ENCODE measurements around the gene SLC6A3. TPM values are rescaled to one million over a fixed set of nuclear protein-coding genes. Genes with fewer than 3 reads are reported as not detected.

Gene SLC6A3
- total RNA-seq, 1 experiment from 2014 or later, result 0.05 TPM

DNA sequence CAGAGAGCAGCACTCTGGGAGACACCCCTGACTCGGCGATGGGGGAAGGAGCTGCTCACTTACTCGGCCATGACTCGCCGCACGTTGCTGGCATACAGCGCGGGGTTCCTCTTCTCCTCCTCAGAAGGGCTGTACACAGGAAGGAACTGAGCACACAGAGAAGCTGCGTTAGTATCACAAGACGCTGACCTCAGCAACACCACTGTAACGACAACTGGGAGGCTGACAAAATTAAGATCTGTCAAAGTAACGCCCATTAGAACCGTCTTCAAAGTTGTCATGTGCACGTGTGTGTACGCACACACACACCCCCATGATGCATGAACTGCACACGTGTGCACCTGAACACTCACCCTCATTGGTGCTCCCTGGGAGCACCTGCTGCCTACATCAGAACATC is 32.1 kb upstream of the SLC6A3 start:
- ChIA-PET POLR2A (no interaction called here), CTCF (no interaction called here)
- TF ChIP-seq, protein P1, sequence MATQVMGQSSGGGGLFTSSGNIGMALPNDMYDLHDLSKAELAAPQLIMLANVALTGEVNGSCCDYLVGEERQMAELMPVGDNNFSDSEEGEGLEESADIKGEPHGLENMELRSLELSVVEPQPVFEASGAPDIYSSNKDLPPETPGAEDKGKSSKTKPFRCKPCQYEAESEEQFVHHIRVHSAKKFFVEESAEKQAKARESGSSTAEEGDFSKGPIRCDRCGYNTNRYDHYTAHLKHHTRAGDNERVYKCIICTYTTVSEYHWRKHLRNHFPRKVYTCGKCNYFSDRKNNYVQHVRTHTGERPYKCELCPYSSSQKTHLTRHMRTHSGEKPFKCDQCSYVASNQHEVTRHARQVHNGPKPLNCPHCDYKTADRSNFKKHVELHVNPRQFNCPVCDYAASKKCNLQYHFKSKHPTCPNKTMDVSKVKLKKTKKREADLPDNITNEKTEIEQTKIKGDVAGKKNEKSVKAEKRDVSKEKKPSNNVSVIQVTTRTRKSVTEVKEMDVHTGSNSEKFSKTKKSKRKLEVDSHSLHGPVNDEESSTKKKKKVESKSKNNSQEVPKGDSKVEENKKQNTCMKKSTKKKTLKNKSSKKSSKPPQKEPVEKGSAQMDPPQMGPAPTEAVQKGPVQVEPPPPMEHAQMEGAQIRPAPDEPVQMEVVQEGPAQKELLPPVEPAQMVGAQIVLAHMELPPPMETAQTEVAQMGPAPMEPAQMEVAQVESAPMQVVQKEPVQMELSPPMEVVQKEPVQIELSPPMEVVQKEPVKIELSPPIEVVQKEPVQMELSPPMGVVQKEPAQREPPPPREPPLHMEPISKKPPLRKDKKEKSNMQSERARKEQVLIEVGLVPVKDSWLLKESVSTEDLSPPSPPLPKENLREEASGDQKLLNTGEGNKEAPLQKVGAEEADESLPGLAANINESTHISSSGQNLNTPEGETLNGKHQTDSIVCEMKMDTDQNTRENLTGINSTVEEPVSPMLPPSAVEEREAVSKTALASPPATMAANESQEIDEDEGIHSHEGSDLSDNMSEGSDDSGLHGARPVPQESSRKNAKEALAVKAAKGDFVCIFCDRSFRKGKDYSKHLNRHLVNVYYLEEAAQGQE (IDR thresholded peaks at IDR 0.05; ENCODE audit: insufficient read depth in 1 of 2, low read depth in 2 of 2, low read length in 1 of 2), result no peak
- Histone ChIP-seq H3K27me3 (ENCODE audit: control insufficient read depth, insufficient read depth, low read length) (no peaks in the 10 kb centered on the region), H3K36me3 (ENCODE audit: control insufficient read depth, insufficient read depth, low read length) (no peaks in the 10 kb centered on the region), H3K4me1 (ENCODE audit: control insufficient read depth, insufficient read depth, low read length) (no peaks in the 10 kb centered on the region), H3K9me3 (ENCODE audit: control insufficient read depth, insufficient read depth, low read depth, low read length) (no peaks in the 10 kb centered on the region), H3K27ac (ENCODE audit: low read length) (no peak overlapping the region), H3K4me3 (ENCODE audit: low read depth in 2 of 2, low read length in 2 of 2) (no peak overlapping the region)
- BruUV-seq (replicated peaks), result no TSS peak
- in situ Hi-C loops (cut with HindIII; ENCODE audit: low pct_unique_long_range_greater_than_20kb, low sequenced_read_pairs) (no loop called here), intact Hi-C loops (cut with micrococcal nuclease; ENCODE audit: unreplicated experiment) (no loop called here)
- no peak for ATAC-seq
- DNase-seq (ENCODE audit: low read depth, low spot score), result no peak

DNA sequence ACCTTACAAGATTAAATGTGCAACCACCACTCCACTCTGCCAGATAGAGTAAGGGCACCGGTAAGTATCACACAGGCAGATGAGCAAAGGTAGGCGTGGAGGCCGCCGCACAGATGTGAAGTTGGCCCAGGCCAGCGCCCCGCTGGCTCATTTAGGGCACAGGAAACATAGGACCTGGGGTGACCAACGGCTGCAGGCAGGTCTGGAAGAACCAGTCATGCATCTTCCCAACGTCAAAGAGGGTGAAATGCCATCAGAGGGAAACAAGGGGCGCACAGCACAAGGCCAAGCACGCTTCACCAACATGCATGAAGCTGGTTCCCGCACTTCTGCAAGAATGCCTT is 31.7 kb upstream of the SLC6A3 start:
- Histone ChIP-seq H3K4me3 (ENCODE audit: low read depth in 2 of 2, low read length in 2 of 2) (no peak overlapping the region), H3K36me3 (ENCODE audit: control insufficient read depth, insufficient read depth, low read length) (no peaks in the 10 kb centered on the region), H3K27me3 (ENCODE audit: control insufficient read depth, insufficient read depth, low read length) (no peaks in the 10 kb centered on the region), H3K27ac (ENCODE audit: low read length) (no peak overlapping the region), H3K4me1 (ENCODE audit: control insufficient read depth, insufficient read depth, low read length) (no peaks in the 10 kb centered on the region), H3K9me3 (ENCODE audit: control insufficient read depth, insufficient read depth, low read depth, low read length) (no peaks in the 10 kb centered on the region)
- ChIA-PET CTCF (no interaction called here), POLR2A (no interaction called here)
- in situ Hi-C loops (cut with HindIII; ENCODE audit: low pct_unique_long_range_greater_than_20kb, low sequenced_read_pairs) (no loop called here), intact Hi-C loops (cut with micrococcal nuclease; ENCODE audit: unreplicated experiment) (no loop called here)
- DNase-seq (ENCODE audit: low read depth, low spot score) (no peak), ATAC-seq (no peak)
- no TSS peak for BruUV-seq (replicated peaks)
- TF ChIP-seq, protein P2, sequence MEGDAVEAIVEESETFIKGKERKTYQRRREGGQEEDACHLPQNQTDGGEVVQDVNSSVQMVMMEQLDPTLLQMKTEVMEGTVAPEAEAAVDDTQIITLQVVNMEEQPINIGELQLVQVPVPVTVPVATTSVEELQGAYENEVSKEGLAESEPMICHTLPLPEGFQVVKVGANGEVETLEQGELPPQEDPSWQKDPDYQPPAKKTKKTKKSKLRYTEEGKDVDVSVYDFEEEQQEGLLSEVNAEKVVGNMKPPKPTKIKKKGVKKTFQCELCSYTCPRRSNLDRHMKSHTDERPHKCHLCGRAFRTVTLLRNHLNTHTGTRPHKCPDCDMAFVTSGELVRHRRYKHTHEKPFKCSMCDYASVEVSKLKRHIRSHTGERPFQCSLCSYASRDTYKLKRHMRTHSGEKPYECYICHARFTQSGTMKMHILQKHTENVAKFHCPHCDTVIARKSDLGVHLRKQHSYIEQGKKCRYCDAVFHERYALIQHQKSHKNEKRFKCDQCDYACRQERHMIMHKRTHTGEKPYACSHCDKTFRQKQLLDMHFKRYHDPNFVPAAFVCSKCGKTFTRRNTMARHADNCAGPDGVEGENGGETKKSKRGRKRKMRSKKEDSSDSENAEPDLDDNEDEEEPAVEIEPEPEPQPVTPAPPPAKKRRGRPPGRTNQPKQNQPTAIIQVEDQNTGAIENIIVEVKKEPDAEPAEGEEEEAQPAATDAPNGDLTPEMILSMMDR (IDR thresholded peaks at IDR 0.05), result no peak
- TF ChIP-seq TCF7L2 (IDR thresholded peaks at IDR 0.05; ENCODE audit: low read depth, low read length), result no peak
- TF ChIP-seq, protein P1 (IDR thresholded peaks at IDR 0.05; ENCODE audit: insufficient read depth in 1 of 2, low read depth in 2 of 2, low read length in 1 of 2), result no peak
- no peak for TF ChIP-seq SIN3A (IDR thresholded peaks at IDR 0.05; ENCODE audit: borderline replicate concordance, insufficient read depth, low read depth, low read length)
- TF ChIP-seq POLR2AphosphoS5 (IDR thresholded peaks at IDR 0.05; ENCODE audit: low read depth, low read length), result no peak

Data from Panc1 (cell line).